Fibroblast of peridontal ligament (primary cell): ENCODE data around the gene TMEM119.
A peak's percentile ranks its signal among the peaks of the same experiment; 100 is the strongest.
"Not testable (repeated sequence)": the region's sequence is repeated elsewhere in the genome, so short reads cannot be mapped to it uniquely, and the experiment has no call there.

Source experiments
- DNase-seq: peaks from one replicate; pipeline ENCODE4 v3.0.0-alpha.2; 2010; ENCODE audit errors: extremely low read depth

TMEM119 gene

DNA sequence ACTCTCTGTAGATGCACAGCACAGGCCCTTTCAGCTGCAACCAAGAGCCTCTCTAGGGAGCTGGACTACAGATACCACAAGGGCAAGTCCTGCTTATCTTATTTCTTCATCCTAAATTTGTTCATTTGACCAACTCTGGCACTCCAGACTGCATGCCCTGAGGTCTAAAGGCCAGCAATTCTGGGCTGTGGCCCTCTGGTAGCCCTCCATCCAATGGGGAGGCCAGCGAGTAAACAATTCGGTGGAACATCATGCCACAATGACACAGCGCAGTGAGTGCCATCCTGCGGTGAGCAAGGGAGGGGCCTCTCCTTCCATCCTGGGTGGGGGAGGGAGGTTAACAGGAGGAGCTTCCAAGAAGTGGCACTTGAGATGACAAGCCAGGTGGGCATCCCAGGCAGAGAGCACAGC, 36.5 kb upstream of the TMEM119 start:
- no peak for DNase-seq

GRCh38 chr12:108633534-108634248, 35.8 kb upstream of the TMEM119 start, which contains the start of gene SELPLG:
TSS of gene SELPLG (minus strand) at chr12:108633894. CDS start at chr12:108624307, 9,587 bp downstream.
- no peak for DNase-seq

- no peak for DNase-seq
These were observed 35.2 kb upstream of the TMEM119 start for GRCh38 chr12:108633081-108633533.

DNA sequence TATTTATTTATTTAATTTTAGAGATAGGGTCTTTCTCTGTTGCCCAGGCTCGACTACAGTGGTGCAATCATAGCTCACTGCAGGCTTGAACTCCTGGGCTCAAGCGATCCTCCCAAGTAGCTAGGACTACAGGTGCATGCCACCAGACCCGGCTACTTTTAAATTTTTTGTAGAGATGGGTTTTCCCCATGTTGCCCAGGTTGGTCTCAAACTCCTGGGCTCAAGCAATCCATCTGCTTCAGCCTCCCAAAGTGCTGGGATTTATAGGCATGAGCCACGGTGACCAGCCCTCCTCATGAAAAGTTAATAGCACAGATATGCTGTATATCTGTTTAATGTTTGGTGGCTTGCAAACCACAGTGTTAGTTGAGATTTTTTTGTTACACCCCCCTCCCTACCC, 33.4 kb upstream of the TMEM119 start:
- DNase-seq: not testable (repeated sequence)

- peak; percentile 77 for DNase-seq
These were observed 32.8 kb upstream of the TMEM119 start for GRCh38 chr12:108630481-108631207.

DNA sequence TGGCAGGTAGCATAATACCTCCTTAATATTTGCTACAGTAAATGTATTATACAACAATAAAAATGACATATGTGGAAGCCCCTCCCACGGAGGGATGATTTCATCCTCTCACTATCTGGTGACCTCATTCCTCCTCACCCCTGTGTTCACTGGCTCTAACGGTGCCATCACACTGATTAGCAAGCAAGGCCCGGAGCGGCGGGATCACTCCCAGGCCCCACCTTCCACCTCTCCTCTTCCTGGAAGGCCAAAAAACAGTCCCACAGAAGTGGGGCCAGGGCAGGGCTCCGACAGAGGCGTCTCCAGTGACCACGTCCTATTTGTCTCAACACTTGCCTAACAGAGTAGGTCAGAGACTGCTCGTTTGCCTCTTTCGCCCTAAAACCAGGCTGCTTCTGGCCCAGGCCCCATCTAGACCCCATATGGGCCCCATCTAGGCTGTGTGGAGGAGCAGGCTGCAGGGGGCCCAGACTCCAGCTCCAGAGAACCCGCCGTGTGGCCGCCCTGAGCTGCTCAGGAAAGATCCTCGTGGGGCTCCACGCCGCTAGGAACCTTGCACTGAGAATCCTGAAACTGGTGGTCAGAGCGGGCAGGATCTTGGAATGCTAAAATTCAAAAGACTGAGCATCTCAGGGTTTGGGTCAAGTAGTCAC, 32.1 kb upstream of the TMEM119 start:
- DNase-seq: peak; percentile 85

- no peak for DNase-seq
These were observed 31.3 kb upstream of the TMEM119 start for GRCh38 chr12:108629151-108629550.

GRCh38 chr12:108627134-108627920, 29.4 kb upstream of the TMEM119 start:
- DNase-seq: no peak

DNA sequence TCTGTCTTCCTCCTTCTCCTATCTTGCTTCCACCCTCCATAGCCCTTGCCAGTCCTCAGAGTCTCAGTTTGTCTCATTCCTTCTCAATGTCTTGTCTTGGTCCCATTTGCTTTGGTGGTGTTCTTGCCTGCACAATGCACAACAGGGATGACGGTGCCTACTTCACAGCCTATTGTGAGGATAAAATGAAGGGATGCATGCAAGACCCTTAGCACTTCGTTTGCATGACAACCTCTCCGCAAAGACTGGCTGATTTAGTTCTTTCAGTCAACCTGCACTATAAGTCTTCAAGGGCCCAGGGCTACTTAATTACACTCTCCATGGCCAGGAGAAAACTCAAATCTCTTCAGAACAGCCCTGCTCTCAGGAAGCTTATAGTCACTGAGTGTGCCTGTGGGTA, 27.3 kb upstream of the TMEM119 start:
- no peak for DNase-seq

- DNase-seq: no peak
These were observed 25.7 kb upstream of the TMEM119 start for GRCh38 chr12:108623577-108623976.

GRCh38 chr12:108622921-108623514, 25.1 kb upstream of the TMEM119 start:
- DNase-seq: no peak

DNA sequence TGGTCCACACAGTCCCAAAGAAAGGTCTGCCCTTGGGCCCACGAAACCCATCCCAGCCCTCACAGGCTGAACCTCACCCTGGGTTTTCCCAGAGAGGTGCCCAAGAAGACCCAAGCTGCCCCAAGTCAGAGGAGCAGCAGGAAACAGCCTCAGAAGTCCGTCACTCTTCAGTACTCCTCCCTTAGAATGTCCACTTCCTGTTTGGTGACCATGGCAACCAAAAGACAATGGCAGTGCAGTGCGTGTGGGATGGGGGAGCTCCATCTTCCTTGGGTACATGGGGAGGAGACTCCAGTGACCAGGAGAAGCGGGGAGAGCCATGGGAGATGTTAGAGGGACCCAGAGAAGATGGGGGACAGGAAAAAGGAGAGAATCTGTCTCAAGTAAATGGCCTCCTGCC, 24.5 kb upstream of the TMEM119 start:
- DNase-seq: no peak

- no peak for DNase-seq
These were observed 23.3 kb upstream of the TMEM119 start for GRCh38 chr12:108621161-108621560.

DNA sequence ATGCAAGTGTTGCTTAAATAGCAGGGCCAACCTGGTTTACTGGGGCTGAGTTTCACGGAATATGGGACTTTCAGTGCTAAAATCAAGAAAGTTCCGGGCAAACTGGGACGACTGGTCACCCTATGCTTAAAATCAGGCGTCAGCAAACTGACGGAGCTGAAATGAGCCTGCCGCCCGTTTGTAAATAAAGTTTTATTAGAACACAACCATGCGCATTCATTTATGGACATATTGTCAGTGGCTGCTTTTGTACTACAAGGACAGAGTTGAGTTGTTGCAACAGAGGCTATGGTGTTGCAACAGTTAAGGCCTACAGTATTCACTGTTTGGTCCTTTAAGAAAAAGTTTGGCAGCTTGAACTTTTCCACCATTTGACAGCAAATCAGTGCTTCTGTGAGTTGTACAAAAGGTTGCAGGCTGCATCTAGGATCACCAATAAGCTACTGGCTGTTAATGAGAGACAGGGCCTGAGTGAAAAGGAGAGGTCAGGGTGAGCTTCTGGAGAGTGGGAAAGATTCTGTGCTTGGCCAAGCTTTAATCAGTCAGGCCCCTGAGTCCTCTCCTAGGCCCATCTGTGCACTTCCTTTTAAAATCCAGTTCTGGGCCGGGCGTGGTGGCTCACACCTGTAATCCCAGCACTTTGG, 22.5 kb upstream of the TMEM119 start:
- peak; percentile 84 for DNase-seq

DNA sequence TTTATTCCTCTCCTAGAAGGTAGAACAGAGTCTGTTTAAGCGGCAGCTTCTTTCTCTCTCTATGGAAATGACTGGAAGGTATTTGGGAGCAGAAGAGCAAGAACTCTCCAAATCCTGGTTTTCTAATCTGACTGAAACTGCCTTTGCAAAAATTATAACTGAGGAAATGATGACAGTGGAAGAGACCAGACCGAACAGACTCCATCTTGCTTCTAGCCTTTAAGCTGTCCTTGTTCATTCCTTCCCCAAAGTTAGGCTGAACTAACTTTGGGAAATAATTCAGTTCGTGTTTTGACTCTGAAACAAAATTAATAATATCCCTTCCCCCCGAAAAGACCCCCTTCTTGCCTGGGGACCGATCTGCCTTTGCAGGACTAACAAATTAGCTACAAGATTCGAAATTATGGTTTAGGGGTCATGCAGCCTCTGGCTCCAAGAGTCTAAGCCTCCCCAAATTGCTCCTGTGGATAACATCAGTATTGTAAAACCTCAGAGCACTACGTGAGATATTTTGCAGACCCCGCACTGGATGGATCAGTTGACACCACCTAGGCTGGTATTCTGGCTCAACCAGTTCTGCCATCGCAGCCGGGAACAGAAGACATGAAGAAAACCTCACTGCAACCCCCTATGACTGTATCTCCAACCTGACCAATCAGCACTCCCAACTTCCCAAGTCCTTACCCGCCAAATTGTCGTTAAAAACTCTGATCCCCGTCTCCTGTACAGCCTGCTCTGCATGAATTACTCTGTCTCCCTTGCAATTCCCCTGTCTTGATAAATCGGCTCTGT, 21.7 kb upstream of the TMEM119 start:
- DNase-seq: no peak

DNA sequence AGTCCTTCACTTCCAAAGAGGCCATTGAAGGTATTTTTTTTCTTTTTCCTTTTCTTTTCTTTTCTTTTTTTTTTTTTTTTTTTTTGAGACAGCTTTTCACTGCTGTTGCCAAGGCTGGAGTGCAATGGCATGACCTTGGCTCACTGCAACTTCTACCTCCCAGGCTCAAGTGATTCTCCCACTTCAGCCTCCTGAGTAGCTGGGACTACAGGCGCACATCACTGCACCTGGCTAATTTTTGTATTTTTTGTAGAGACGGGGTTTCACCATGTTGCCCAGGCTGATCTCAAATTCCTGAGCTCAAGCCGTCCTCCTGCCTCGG, 21.0 kb upstream of the TMEM119 start:
- not testable (repeated sequence) for DNase-seq

GRCh38 chr12:108618079-108618952, 20.4 kb upstream of the TMEM119 start:
- DNase-seq: peak; percentile 93

GRCh38 chr12:108616941-108617858, 19.3 kb upstream of the TMEM119 start:
- DNase-seq: no peak
